NCI-H1930 (cell line): ENCODE data around the gene C11orf87.

Source experiments
- DNase-seq, 2 experiments: peaks; one replicate each; lab custom pipeline; 2025; lab: John Stamatoyannopoulos, UW

The C11orf87 gene

GRCh38 chr11:109439684-109440083 is 17.7 kb downstream of the C11orf87 start:
- no peak for DNase-seq

GRCh38 chr11:109443052-109443451 is 21.1 kb downstream of the C11orf87 start:
- no peak for DNase-seq

- no peak for DNase-seq
Measured at GRCh38 chr11:109454857-109455256, 32.9 kb downstream of the C11orf87 start.
